Left ventricle myocardium inferior (tissue), 1 donor: ENCODE results near the gene NBEA. TPM values are rescaled to one million over a fixed set of nuclear protein-coding genes. Genes with fewer than 3 reads are reported as not detected.

Experiments
- DNase-seq: peaks from one replicate; pipeline ENCODE4 v3.0.0-alpha.2; 2020
- H3K27ac ChIP-seq: fragments of 200-600 bp; replicated peaks from 2 replicates; pipeline ENCODE4 v1.8.0; 2021
- H3K27me3 ChIP-seq: fragments of 200-600 bp; 2 replicates; pipeline ENCODE4 v1.8.0; 2021; ENCODE audit warnings: low read depth
- H3K36me3 ChIP-seq: fragments of 200-600 bp; 2 replicates; pipeline ENCODE4 v1.8.0; 2021
- H3K4me1 ChIP-seq: fragments of 200-600 bp; 2 replicates; pipeline ENCODE4 v1.8.0; 2021
- H3K4me3 ChIP-seq: fragments of 200-600 bp; 2 replicates; pipeline ENCODE4 v1.8.0; 2021; ENCODE audit warnings: mild to moderate bottlenecking, moderate library complexity
- H3K9me3 ChIP-seq: fragments of 200-600 bp; replicated peaks from 2 replicates; pipeline ENCODE4 v1.8.0; 2021
- intact Hi-C: fragments of 100-400 bp; cut with micrococcal nuclease; formaldehyde crosslinking; loops from one replicate; pipeline ENCODE4 v1.11.0; 2022
- total RNA-seq: library from RNA; stranded (reverse); fragmentation: NEBNext Ultra II Directional; extraction: Animal tissue kit (Norgen Biotek cat#: 25700); gene quantifications from one replicate; pipeline ENCODE4 v1.2.1, GENCODE V29; 2021
- TF ChIP-seq, protein P1 (sequence below): fragments of 200-600 bp; IDR thresholded peaks from 2 replicates; pipeline ENCODE4 v1.8.0; 2021; ENCODE audit warnings: antibody characterized with exemption, mild to moderate bottlenecking, borderline replicate concordance
- donor health status: DM: no; HTN: yes; CAD: no; lungs with severe emphysema.

NBEA gene
- total RNA-seq, 1 donor from 2014 or later, result 21.0 TPM

DNA sequence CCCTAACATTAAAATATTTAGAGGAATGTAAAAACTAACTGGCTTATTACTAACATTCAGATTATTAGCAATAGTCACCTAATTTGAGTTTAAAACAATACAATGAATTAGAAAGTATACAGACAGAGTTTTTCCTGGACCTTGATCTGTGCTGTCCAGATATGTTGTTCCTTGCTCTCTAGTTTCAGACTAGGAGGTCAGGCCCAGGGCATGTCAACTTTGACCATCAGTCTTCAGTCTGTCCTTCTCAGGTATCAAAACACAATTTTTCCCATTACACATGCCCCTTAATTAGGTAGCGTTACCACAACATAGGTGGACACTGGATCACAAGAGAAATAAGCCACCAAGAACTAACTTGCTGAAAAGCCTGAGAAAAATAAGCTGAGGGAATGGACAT is 337.4 kb downstream of the NBEA start:
- TF ChIP-seq, protein P1, sequence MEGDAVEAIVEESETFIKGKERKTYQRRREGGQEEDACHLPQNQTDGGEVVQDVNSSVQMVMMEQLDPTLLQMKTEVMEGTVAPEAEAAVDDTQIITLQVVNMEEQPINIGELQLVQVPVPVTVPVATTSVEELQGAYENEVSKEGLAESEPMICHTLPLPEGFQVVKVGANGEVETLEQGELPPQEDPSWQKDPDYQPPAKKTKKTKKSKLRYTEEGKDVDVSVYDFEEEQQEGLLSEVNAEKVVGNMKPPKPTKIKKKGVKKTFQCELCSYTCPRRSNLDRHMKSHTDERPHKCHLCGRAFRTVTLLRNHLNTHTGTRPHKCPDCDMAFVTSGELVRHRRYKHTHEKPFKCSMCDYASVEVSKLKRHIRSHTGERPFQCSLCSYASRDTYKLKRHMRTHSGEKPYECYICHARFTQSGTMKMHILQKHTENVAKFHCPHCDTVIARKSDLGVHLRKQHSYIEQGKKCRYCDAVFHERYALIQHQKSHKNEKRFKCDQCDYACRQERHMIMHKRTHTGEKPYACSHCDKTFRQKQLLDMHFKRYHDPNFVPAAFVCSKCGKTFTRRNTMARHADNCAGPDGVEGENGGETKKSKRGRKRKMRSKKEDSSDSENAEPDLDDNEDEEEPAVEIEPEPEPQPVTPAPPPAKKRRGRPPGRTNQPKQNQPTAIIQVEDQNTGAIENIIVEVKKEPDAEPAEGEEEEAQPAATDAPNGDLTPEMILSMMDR, result no peak
- Histone ChIP-seq H3K4me3 (no peak overlapping the region), H3K27ac (no peak overlapping the region), H3K4me1 (no peaks in the 10 kb centered on the region), H3K9me3 (peaks cover 1% of the 10 kb centered on the region), H3K36me3 (no peaks in the 10 kb centered on the region), H3K27me3 (no peaks in the 10 kb centered on the region)
- DNase-seq, result no peak
- intact Hi-C loops, result no loop called here

DNA sequence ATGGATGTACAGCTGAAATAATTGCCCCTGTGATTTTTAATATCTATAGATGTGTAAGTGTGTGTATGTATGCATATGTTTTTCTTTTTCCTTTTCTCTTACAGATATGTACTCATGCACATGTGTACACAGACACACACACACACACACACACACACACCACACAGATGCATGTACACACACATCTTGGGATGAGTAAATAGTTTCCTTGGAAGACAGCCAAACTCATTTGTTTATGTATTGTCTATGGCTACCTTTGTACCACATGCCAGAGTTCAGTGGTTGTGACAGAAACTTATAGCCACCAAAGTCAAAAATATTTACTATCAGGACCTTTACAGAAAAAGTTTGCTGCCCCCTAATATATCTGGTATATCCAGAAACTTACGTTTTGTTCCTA is 341.8 kb downstream of the NBEA start:
- Histone ChIP-seq H3K9me3 (no peaks in the 10 kb centered on the region), H3K4me1 (peaks cover 8% of the 10 kb centered on the region), H3K27ac (no peak overlapping the region), H3K27me3 (no peaks in the 10 kb centered on the region), H3K4me3 (no peak overlapping the region), H3K36me3 (no peaks in the 10 kb centered on the region)
- no peak for DNase-seq
- TF ChIP-seq, protein P1, result no peak
- intact Hi-C loops, result no loop called here

DNA sequence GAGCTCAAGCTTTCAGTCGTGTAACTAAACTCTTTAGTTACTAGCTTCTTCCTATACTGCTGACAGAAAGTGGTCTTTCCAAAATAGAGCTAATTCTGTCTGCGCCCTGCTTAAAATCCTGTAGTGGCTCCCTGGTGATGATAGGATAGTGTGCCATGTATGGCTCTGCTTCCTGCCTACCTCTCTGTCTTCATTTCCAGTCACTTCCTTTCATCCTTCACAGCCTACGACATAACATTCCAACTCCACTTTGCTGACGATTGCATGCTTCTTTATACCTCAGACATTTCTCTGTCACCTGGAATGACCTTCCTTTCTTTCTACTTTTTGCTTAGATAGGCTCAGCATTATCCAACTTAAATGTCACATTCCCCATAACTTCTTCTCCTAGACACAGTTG is 343.6 kb downstream of the NBEA start:
- H3K4me3 ChIP-seq, result no peak overlapping the region
- intact Hi-C loops, result no loop called here
- TF ChIP-seq, protein P1, result no peak

DNA sequence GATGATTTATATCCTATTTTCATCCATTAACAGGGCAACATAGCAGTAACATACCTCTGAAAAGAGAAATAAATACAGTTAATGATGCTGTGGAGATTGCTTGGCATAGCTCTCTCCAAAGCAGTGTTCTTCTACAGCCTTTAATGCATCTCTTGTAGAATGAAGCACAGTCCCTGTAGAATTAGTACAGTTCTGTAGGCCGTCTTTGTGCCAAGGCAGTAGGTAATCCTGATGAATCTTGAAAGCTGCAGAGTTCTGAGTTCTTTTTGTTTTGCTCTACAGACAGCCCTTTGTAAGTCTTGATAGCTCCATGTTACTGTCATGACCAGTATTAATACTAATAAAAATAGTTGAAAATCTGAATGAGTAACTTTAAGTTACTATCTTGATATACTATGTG is 350.3 kb downstream of the NBEA start:
- no peaks in the 10 kb centered on the region for H3K4me1 ChIP-seq
- TF ChIP-seq, protein P1, result no peak
- intact Hi-C loops, result no loop called here
- no peak for DNase-seq
- no peak overlapping the region for H3K27ac ChIP-seq
- no peaks in the 10 kb centered on the region for H3K27me3 ChIP-seq
- H3K4me3 ChIP-seq, result no peak overlapping the region
- no peaks in the 10 kb centered on the region for H3K9me3 ChIP-seq
- H3K36me3 ChIP-seq, result no peaks in the 10 kb centered on the region

More for the DNA sequence above, 343.6 kb downstream of the NBEA start:
- Histone ChIP-seq H3K4me1 (peaks cover 8% of the 10 kb centered on the region), H3K27ac (no peak overlapping the region), H3K9me3 (no peaks in the 10 kb centered on the region), H3K27me3 (no peaks in the 10 kb centered on the region), H3K36me3 (no peaks in the 10 kb centered on the region)
- DNase-seq, result no peak

DNA sequence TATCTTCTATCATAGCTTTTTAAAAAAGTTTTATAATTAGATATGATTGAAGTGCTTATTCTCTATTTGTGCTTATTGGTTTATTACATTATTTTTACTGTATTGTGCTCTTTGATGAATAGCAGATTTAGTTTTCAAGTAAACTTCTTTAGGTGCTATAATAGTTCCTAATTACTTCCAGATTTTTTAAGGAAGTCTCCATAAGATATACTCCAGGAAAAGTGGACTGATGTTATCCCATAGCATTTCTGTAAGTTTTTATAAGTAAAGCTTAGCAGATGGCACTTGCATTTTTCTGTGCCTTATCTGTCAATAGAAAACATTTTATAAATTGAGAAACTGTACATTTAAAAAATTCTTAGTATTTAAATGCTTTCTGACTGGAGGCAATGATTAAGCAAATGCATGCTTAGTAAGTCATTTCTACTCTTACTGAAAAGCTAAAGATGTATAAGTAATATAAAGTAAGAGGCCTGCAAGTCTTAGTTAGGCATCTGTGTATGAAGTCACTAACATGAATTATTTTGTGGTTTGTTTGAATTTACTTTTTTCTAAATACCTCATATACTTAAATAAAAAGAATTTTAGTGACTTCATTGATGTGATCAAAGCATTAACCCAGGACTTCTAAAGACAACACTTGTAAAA is 351.6 kb downstream of the NBEA start:
- Histone ChIP-seq H3K9me3 (no peaks in the 10 kb centered on the region), H3K4me1 (no peaks in the 10 kb centered on the region), H3K4me3 (no peak overlapping the region), H3K36me3 (no peaks in the 10 kb centered on the region), H3K27me3 (no peaks in the 10 kb centered on the region), H3K27ac (no peak overlapping the region)
- no peak for DNase-seq
- TF ChIP-seq, protein P1, result no peak
- intact Hi-C loops, result no loop called here

DNA sequence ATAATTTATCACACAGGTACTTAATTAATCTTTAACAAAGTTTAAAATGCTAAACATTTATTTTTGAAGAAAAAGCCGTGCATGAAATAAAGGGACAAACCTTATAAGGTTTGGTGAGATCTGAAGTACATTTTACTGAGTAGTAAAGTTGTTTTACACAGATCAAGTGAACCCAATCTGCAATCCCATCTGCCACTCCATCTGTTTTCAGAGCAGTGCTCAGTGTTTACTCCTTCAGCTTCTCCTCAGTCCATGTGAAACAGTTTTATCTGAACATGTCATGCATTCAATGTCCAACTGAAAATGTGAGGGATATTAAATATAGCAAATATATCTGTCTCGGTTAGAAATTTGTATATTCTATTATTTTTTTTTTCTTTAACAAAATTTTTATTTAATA is 367.6 kb downstream of the NBEA start:
- no peaks in the 10 kb centered on the region for H3K9me3 ChIP-seq
- intact Hi-C loops, result no loop called here
- peaks cover 10% of the 10 kb centered on the region for H3K36me3 ChIP-seq
- no peak overlapping the region for H3K27ac ChIP-seq
- TF ChIP-seq, protein P1, result no peak
- H3K4me1 ChIP-seq, result no peaks in the 10 kb centered on the region
- no peaks in the 10 kb centered on the region for H3K27me3 ChIP-seq
- DNase-seq, result no peak
- H3K4me3 ChIP-seq, result no peak overlapping the region
